Small intestine (tissue), 7 donors: Measurements from ENCODE around the gene TNFRSF21. TPM values are rescaled to one million over a fixed set of nuclear protein-coding genes. Genes with fewer than 3 reads are reported as not detected.
A peak's percentile ranks its signal among the peaks of the same experiment; 100 is the strongest.

Experiments
- DNase-seq, 2 donors: peaks; one replicate each; pipeline versions ENCODE4 v3.0.0 to v3.0.0-alpha.2; 2013
- FAIRE-seq: peaks from 2 replicates; lab custom pipeline; 2012; peaks lifted over from hg19 to GRCh38; lab: Jason Lieb, UNC
- H3K27ac ChIP-seq, 3 donors: one replicate each; pipeline ENCODE4 v1.5.1; 2013; ENCODE audit warnings: low read length in 2 of 3, mild to moderate bottlenecking in 2 of 3, control low read depth in 1 of 3, inconsistent platforms in 1 of 3, low read depth in 1 of 3, moderate library complexity in 1 of 3
- H3K27me3 ChIP-seq, 3 donors: one replicate each; pipeline ENCODE4 v1.6.1; 2013; ENCODE audit warnings: low read length in 3 of 3, inconsistent platforms in 1 of 3; ENCODE audit not compliant: control insufficient read depth in 3 of 3, insufficient read depth in 3 of 3
- H3K36me3 ChIP-seq, 3 donors: one replicate each; pipeline ENCODE4 v1.6.1; 2013; ENCODE audit warnings: low read length in 3 of 3, inconsistent platforms in 1 of 3, low read depth in 1 of 3, mild to moderate bottlenecking in 1 of 3, moderate library complexity in 1 of 3; ENCODE audit not compliant: control insufficient read depth in 3 of 3, insufficient read depth in 2 of 3
- H3K4me1 ChIP-seq, 3 donors: one replicate each; pipeline ENCODE4 v1.6.1; 2013; ENCODE audit warnings: low read length in 2 of 3, inconsistent platforms in 1 of 3, low read depth in 1 of 3, mild to moderate bottlenecking in 1 of 3, moderate library complexity in 1 of 3; ENCODE audit not compliant: control insufficient read depth in 3 of 3, insufficient read depth in 2 of 3
- H3K4me3 ChIP-seq, 3 donors: one replicate each; pipeline ENCODE4 v1.5.1; 2013; ENCODE audit warnings: low read length in 3 of 3, control low read depth in 1 of 3, inconsistent platforms in 1 of 3, low read depth in 1 of 3, mild to moderate bottlenecking in 1 of 3, moderate library complexity in 1 of 3
- H3K9me3 ChIP-seq, 2 donors: one replicate each; pipeline ENCODE4 v1.6.1; 2013; ENCODE audit warnings: low read depth in 1 of 2, low read length in 1 of 2; ENCODE audit not compliant: control insufficient read depth in 2 of 2, insufficient read depth in 1 of 2
- WGBS, 3 donors: extraction: QIAGEN DNeasy Blood & Tissue Kit; methylation state at CpG; one replicate each; pipeline ENCODE4 v1.1.7; 2013; 5-methylcytosine and 5-hydroxymethylcytosine counted together
- polyA plus RNA-seq, 4 donors: library from polyadenylated mRNA; stranded (reverse) in 3 of 4; unstranded in 1 of 4; fragments of 200-250 nt in 3 of 4; fragments of 120-200 nt in 1 of 4; gene quantifications; one replicate each; pipeline versions ENCODE4 v1.2.1 to v1.2.3, GENCODE V29; 2013
- donor health status: healthy with polysubstance abuse.
- donor health status: control.
- donor health status: control.
- donor health status: Bipolar disorder and iron deficiency.
- donor health status: healthy.

Gene TNFRSF21
- polyA plus RNA-seq, 4 donors = 5.4 to 28.8 (median 7.6) TPM

- FAIRE-seq (no peak), DNase-seq (no peak)
- H3K27ac ChIP-seq = no peak overlapping the region
- no peaks in the 10 kb centered on the region for H3K27me3 ChIP-seq
- no peak overlapping the region for H3K4me3 ChIP-seq
- no peaks in the 10 kb centered on the region for H3K4me1 ChIP-seq
- peaks cover 0 to 13% of the 10 kb centered on the region in 2 donors for H3K9me3 ChIP-seq
- no peaks in the 10 kb centered on the region for H3K36me3 ChIP-seq
Measured at GRCh38 chr6:47351621-47352020, 41.9 kb upstream of the TNFRSF21 start.

- Histone ChIP-seq H3K4me3 (no peak overlapping the region), H3K4me1 (peaks cover 3 to 4% (median 3%) of the 10 kb centered on the region in 3 donors), H3K9me3 (peaks cover 0 to 13% of the 10 kb centered on the region in 2 donors), H3K27me3 (no peaks in the 10 kb centered on the region), H3K27ac (no peak overlapping the region), H3K36me3 (no peaks in the 10 kb centered on the region)
- no peak for DNase-seq
- WGBS, 3 donors = 62 to 77% (median 76%) methylated on average over 2 of the region's 2 CpGs
- FAIRE-seq = no peak
Measured at GRCh38 chr6:47349931-47350330, 40.2 kb upstream of the TNFRSF21 start.

- Histone ChIP-seq H3K4me1 (peaks cover 3 to 10% (median 4%) of the 10 kb centered on the region in 3 donors), H3K27me3 (no peaks in the 10 kb centered on the region), H3K36me3 (no peaks in the 10 kb centered on the region), H3K9me3 (peaks cover 0 to 13% of the 10 kb centered on the region in 2 donors), H3K4me3 (no peak overlapping the region), H3K27ac (no peak overlapping the region)
- FAIRE-seq (no peak), DNase-seq (peak; percentile 14 to 86)
- 18 to 67% (median 39%) methylated on average over 5 of the region's 5 CpGs for WGBS, 3 donors
Measured at GRCh38 chr6:47348316-47348863, 38.7 kb upstream of the TNFRSF21 start.

- WGBS, 3 donors = 36 to 76% (median 65%) methylated on average over 4 of the region's 4 CpGs
- FAIRE-seq (no peak), DNase-seq (peak in 1 of 2 donors; percentile 63)
Measured at GRCh38 chr6:47345761-47346160, 36.1 kb upstream of the TNFRSF21 start.

GRCh38 chr6:47344022-47344421, 34.3 kb upstream of the TNFRSF21 start:
- FAIRE-seq = no peak
- no peak overlapping the region for H3K27ac ChIP-seq
- no peak overlapping the region for H3K4me3 ChIP-seq
- H3K27me3 ChIP-seq = no peaks in the 10 kb centered on the region
- H3K4me1 ChIP-seq = peaks cover 3 to 10% (median 4%) of the 10 kb centered on the region in 3 donors
- no peaks in the 10 kb centered on the region for H3K36me3 ChIP-seq
- H3K9me3 ChIP-seq = peaks cover 0 to 6% of the 10 kb centered on the region in 2 donors
- DNase-seq = peak; percentile 63 to 78
- 0 to 28% (median 23%) methylated on average over 1 of the region's 1 CpG for WGBS, 3 donors

More at GRCh38 chr6:47345761-47346160, 36.1 kb upstream of the TNFRSF21 start:
- H3K27me3 ChIP-seq = no peaks in the 10 kb centered on the region
- peaks cover 3 to 10% (median 4%) of the 10 kb centered on the region in 3 donors for H3K4me1 ChIP-seq
- H3K4me3 ChIP-seq = no peak overlapping the region
- no peak overlapping the region for H3K27ac ChIP-seq
- peaks cover 0 to 6% of the 10 kb centered on the region in 2 donors for H3K9me3 ChIP-seq
- no peaks in the 10 kb centered on the region for H3K36me3 ChIP-seq

- H3K4me3 ChIP-seq = no peak overlapping the region
- 75 to 78% (median 76%) methylated on average over 4 of the region's 4 CpGs for WGBS, 3 donors
- DNase-seq (no peak), FAIRE-seq (no peak)
- H3K9me3 ChIP-seq = peaks cover 0 to 2% of the 10 kb centered on the region in 2 donors
- no peaks in the 10 kb centered on the region for H3K36me3 ChIP-seq
- no peaks in the 10 kb centered on the region for H3K27me3 ChIP-seq
- H3K27ac ChIP-seq = no peak overlapping the region
- H3K4me1 ChIP-seq = peaks cover 3 to 10% (median 4%) of the 10 kb centered on the region in 3 donors
Measured at GRCh38 chr6:47343600-47343999, 33.9 kb upstream of the TNFRSF21 start.

GRCh38 chr6:47342824-47343223, 33.1 kb upstream of the TNFRSF21 start:
- FAIRE-seq (no peak), DNase-seq (no peak)
- H3K4me1 ChIP-seq = peaks cover 3 to 10% (median 4%) of the 10 kb centered on the region in 3 donors
- no peaks in the 10 kb centered on the region for H3K36me3 ChIP-seq
- H3K9me3 ChIP-seq = no peaks in the 10 kb centered on the region
- H3K27ac ChIP-seq = no peak overlapping the region
- H3K27me3 ChIP-seq = no peaks in the 10 kb centered on the region
- WGBS, 3 donors = 79 to 88% (median 87%) methylated on average over 8 of the region's 8 CpGs
- no peak overlapping the region for H3K4me3 ChIP-seq

- Histone ChIP-seq H3K4me1 (no peaks in the 10 kb centered on the region), H3K27me3 (no peaks in the 10 kb centered on the region), H3K36me3 (no peaks in the 10 kb centered on the region), H3K4me3 (no peak overlapping the region), H3K27ac (no peak overlapping the region), H3K9me3 (no peaks in the 10 kb centered on the region)
- FAIRE-seq (no peak), DNase-seq (no peak)
- whole genome bisulfite sequencing, 3 donors = 87 to 95% (median 92%) methylated on average over 2 of the region's 2 CpGs
Measured at GRCh38 chr6:47337519-47337918, 27.8 kb upstream of the TNFRSF21 start.

- Histone ChIP-seq H3K9me3 (no peaks in the 10 kb centered on the region), H3K36me3 (no peaks in the 10 kb centered on the region), H3K4me3 (no peak overlapping the region), H3K27ac (no peak overlapping the region), H3K4me1 (no peaks in the 10 kb centered on the region), H3K27me3 (no peaks in the 10 kb centered on the region)
- DNase-seq (no peak), FAIRE-seq (no peak)
Measured at GRCh38 chr6:47336334-47336733, 26.6 kb upstream of the TNFRSF21 start.
